HG02884 (cell line): ENCODE data around the gene GRIA3.
"Not testable (repeated sequence)": the region's sequence is repeated elsewhere in the genome, so short reads cannot be mapped to it uniquely, and the experiment has no call there.

ENCODE experiments used
- ATAC-seq: cut with Tn5 transposase; IDR thresholded peaks from one replicate; pipeline ENCODE4 v1.9.1; 2021; ENCODE audit warnings: mild to moderate bottlenecking, moderate library complexity; ENCODE audit not compliant: unreplicated experiment

The GRIA3 gene

GRCh38 chrX:123513585-123514278 lies 329.7 kb downstream of the GRIA3 start:
- ATAC-seq = no peak

- not testable (repeated sequence) for ATAC-seq
Observed at GRCh38 chrX:123514279-123514640, 330.2 kb downstream of the GRIA3 start.

GRCh38 chrX:123518791-123519190 lies 334.7 kb downstream of the GRIA3 start:
- no peak for ATAC-seq

DNA sequence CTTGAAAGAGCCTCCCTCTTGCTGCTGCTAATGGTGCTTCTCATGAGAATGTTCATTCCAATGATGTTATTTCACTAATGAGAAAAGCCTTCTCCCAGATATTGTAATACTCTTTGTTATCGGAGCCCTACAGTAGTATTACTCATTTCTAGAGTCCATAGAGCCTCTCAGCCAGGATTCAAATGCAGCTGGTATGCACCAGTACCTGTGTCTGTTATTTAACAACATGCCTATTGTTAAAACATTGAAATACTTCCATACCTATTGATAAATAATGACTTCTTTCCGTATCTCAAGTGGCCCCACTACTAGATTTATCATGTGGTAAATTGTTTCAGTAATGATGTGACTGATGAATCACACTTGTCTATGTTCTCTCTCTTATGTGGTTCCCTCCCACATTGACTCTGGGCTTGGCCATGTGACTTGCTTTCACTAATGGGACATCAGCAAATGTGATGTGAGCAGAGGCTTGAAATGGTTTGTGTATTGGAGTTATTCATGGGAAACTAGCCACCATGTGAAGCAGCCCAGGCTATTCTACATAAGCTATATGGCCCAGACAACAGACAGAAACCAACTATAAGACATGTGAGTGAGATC lies 341.1 kb downstream of the GRIA3 start:
- ATAC-seq = no peak

DNA sequence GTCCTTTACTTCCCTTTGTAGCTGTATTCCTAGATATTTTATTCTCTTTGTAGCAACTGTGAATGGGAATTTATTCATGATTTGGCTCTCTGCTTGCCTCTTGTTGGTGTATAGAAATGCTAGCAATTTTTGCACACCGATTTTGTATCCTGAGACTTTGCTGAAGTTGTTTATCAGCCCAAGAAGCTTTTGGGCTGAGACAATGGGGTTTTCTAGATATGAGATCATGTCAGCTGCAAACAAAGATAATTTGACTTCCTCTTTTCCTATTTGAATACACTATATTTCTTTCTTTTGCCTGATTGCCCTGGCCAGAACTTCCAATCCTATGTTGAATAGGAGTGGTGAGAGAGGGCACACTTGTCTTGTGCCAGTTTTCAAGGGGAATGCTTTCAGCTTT lies 346.6 kb downstream of the GRIA3 start:
- not testable (repeated sequence) for ATAC-seq
